ENCODE data around the gene TRPT1.

Gene TRPT1

DNA sequence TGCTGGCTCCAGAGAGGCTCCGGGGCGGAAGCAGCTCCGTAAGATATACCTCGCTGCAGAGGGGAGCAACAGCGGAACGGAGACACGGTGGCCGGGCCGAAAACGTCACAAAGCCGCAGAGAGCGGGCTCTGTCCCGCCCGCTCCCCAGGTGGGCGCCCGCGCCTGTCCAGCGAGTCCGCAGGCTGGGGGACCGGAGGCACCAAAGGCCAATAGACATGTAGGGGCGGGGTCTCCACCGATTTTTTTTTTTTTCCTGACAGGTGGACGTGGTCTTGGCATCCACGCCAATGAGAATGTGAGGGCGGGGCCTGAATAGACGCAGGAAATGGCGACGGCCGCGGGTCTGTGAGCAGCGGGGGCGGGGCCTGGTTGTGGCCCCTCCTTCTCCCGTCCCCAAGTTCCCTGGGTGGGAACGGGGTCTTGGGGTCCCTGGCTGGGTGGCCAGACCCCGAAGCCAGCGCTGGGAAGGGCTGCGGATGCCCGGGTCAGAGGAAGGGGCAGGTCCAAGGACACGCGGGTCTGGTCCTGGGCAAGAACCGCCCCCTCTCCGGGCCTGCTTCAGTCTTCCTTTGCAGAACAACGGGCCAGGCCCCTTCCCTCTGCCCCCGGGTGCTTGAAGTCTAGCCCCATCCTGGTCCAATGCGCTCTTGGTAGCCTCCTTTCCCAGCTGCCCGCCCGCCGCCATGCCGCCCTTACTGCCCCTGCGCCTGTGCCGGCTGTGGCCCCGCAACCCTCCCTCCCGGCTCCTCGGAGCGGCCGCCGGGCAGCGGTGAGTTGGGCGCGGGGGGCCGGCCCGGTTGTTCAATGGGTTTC is 4.4 kb upstream of the TRPT1 start, which contains the start of gene DNAJC4:
Gene DNAJC4 (plus strand): TSS at position 378 of the 814 bp plus-strand sequence. CDS start 307 bp downstream, at position 685.
- DNase-seq (ENCODE audit: low read depth, low spot score): peak; percentile 69

DNA sequence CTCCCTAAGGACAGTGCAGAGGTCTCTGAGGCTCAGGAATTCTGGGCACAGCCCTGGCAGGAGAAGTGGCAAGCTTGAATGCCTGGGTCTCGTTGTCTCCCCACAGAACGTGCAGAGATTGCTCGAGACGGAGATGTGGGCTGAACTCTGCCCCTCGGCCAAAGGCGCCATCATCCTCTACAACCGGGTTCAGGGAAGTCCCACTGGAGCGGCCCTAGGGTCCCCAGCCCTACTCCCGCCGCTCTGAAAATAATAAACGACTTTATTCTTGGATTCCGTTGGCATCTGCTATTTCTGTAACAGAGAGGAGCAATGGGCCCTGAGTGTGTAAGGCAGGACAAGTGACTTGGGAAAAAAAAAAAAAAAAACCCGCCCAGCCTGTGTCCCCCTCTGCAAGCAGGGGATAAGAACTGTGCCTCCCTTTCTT is 3.8 kb upstream of the TRPT1 start:
- DNase-seq (ENCODE audit: low read depth, low spot score): no peak

DNA sequence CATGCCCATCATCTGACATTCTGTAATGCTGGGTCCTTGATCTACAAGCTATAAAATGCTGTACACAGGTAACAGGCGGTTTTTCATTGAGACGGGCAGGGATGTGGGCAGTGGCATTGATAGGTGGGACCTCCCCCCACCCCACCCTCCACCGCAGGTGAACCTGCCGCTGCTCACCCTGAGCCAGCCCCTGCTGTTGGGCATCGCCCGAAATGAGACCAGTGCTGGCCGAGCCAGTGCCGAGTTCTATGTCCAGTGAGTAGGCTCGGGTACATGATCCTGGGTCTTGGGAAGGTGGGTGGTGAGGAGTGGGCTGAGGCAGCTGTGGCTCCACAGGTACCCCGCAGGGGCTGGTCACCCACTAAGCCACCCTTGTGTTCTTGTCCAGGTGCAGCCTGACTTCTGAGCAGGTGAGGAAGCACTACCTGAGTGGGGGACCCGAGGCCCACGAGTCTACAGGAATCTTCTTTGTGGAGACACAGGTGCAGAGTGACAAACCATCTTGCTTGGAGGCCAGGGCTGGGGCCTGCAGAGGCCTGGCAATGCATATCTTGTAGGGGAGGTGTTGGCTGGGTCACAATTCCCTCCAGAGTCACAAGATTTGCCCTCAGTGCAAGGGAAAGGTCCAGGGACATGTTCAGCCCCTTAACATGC is 3.2 kb upstream of the TRPT1 start:
- DNase-seq (ENCODE audit: low read depth, low spot score): no peak

DNA sequence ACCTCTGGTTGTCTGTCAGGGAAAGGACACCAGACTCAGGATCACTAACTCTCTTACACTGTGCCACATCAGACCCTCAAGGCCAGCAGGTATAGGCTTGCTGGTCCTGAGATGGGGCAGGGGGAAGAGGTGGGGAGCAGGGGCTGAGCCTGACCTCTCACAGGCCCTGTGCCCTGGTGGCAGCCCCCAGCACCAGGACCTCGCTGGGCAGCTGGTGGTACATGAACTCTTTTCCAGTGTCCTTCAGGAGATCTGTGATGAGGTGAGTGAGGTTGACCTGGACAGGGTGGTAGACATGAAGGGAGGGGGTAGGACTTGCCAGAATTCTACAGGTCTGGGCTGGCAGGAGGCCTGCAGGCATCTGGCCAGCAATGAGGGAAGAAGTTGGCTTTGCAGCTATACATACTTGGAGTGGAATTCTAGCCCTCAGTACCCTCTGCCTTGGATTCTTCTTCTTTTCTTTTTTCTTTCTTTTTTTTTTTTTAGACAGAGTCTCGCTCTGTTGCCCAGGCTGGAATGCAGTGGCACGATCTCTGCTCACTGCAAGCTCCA is 1.5 kb upstream of the TRPT1 start:
- DNase-seq (ENCODE audit: low read depth, low spot score): no peak

DNA sequence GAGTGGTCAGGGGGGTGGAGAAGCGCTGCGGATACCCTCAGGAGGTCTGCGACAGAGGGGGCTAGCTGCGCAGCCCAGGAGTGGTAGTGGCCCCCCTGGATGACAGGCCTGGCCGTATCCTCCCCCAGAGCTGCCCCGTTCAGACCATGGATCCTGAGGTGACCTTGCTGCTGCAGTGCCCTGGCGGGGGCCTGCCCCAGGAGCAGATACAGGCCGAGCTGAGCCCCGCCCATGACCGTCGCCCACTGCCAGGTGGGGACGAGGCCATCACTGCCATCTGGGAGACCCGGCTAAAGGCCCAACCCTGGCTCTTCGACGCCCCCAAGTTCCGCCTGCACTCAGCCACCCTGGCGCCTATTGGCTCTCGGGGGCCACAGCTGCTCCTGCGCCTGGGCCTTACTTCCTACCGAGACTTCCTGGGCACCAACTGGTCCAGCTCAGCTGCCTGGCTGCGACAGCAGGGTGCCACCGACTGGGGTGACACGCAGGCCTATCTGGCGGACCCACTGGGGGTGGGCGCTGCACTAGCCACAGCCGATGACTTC is 593 bp upstream of the TRPT1 start:
- no peak for DNase-seq (ENCODE audit: low read depth, low spot score)

DNA sequence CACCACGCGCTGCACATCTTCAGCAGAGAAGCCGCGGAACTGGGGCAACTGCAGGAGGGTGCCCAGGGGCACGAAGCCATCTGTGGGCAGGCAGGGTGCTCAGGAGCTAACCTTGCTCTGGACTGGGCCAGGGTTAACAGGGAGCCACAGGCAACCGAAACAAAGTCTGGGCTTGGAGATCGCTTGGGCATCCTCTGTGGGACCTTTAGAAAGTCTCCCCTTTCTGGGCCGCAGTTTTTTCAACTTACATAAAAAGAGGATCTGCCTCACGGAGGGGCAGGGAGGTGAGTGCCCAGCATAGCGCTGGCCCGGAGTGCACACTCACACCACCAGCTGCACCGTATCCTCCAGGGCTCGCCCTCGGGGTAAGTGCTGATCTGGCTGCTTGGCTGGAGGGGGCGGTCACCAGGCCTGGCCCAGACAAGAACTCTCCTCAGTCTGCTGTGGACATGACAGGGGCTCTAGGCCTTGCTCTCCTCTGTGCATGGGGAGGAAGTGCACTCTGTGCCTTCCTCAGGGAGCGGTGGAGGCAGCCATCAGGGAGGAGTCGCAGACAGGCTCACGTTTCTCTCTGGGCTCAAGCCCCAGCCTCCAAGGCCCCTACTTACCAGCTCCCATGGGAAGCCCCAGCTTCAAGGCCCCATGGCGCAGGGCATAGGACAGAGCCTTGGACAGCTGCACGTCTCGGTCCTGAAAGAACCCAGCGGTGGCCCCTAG is 937 bp downstream of the TRPT1 start:
- no peak for DNase-seq (ENCODE audit: low read depth, low spot score)

DNA sequence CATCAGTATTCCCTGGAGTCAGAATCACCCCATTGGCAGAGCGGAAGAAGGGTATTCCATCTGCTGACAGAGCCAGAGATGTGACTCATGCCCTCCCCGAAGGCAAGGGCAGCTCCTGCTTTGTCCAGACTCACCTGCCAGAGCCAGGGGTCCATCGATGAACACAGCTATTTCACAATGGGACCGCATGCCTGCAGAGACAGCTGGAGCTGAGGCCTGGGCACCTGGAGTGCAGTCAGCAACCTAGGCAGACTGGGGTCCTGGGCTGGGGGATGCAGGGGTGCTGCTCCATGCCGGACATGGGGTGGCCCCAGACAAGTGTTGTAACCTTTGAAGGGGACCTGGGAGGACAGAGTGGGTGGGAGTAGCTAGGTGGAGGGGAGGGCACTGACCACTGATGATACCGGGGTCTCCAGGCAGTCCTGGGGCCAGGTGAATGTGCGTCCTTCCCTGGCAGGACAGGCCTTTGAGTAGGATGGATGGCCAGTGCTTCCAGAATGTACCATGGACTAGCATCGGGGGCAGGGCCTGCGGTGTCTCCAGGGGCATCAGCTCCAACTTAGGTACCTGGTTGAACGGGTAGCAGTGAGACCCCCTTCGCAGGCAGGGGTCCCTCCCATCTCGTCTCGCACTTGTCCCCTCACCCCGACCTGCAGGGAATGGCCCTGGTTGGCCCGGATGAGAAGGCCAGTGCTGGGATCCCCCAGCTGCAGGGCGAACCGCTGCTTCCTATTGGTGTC is 1.7 kb downstream of the TRPT1 start:
- no peak for DNase-seq (ENCODE audit: low read depth, low spot score)

DNA sequence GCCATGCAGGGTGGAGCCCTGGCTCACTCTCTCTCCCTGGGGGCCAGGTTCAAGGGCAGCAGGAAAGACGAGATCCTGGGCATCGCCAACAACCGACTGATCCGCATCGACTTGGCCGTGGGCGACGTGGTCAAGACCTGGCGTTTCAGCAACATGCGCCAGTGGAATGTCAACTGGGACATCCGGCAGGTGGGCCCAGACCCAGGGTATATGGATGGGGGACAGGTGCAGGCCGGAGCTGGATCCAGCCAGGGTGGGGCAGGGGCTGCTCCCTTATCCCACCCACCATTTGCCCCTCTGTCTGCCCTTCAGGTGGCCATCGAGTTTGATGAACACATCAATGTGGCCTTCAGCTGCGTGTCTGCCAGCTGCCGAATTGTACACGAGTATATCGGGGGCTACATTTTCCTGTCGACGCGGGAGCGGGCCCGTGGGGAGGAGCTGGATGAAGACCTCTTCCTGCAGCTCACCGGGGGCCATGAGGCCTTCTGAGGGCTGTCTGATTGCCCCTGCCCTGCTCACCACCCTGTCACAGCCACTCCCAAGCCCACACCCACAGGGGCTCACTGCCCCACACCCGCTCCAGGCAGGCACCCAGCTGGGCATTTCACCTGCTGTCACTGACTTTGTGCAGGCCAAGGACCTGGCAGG is 2.9 kb downstream of the TRPT1 start:
- DNase-seq (ENCODE audit: low read depth, low spot score): no peak

DNA sequence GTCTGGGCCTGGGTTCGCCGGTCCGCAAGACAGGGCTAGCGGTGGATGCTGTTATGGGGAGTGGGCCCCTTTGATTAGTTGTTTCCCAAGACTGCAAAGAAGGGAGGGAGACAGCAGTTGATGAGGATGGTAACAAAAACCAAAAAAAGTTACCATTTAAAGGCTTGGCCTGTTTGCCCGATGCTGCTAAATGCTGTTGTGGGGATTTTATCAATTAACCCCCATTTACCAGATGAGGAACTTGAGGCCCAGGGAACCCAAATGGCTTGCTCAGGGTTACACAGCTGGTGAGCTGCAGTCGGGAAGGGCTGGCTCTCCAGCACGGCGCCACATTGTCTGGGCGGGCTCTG is 3.4 kb downstream of the TRPT1 start:
- no peak for DNase-seq (ENCODE audit: low read depth, low spot score)

DNA sequence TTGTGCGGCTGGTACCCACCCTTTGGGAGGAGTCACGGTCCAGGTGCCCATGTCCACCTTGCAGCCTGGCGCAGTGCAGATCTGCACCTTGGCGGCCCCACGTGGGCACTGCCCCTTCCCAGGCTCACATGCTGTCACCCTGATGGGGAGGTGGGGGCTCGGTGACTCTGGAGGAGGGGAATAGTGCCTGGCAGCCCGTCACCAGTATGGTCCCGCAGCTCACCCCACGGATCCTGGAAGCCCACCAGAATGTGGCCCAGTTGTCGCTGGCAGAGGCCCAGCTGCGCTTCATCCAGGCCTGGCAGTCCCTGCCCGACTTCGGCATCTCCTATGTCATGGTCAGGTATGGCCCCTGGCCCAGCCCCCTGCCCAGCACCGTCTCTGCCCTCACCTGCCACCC is 5.2 kb downstream of the TRPT1 start:
- no peak for DNase-seq (ENCODE audit: low read depth, low spot score)

DNA sequence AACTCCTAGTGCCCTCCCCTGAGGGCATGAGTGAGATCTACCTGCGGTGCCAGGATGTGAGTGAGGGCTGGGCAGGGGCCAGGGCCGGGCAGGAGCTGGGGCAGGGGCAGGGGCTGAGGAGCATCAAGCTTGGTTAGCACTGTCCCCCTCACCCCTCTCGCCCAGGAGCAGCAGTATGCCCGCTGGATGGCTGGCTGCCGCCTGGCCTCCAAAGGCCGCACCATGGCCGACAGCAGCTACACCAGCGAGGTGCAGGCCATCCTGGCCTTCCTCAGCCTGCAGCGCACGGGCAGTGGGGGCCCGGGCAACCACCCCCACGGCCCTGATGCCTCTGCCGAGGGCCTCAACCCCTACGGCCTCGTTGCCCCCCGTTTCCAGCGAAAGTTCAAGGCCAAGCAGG is 5.7 kb downstream of the TRPT1 start:
- DNase-seq (ENCODE audit: low read depth, low spot score): no peak

DNA sequence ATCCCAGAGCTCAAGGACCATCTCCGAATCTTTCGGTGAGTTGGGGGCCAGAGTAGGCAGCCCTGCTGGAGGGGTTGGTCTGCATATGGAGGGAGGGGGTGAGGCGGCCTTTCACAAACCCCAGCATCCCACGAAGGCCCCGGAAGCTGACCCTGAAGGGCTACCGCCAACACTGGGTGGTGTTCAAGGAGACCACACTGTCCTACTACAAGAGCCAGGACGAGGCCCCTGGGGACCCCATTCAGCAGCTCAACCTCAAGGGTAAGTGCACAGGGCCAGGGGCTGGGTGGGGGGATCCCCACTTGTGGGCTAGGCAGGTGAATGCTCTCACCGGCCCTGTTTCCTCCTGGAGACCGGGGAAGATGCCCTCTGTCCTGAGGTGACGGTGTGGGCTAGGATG is 6.2 kb downstream of the TRPT1 start:
- no peak for DNase-seq (ENCODE audit: low read depth, low spot score)

DNA sequence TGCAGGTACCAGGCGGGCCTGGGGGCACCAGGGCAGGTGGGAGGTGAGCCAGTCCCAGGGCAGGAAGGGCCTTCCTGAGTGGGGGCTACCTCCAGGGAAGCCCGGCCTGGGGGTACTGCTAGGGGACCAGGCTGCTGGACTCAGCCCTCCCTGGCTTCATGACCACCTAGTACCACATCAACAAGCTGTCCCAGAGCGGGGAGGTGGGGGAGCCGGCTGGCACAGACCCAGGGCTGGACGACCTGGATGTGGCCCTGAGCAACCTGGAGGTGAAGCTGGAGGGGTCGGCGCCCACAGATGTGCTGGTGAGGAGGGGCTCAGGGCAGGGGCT is 6.7 kb downstream of the TRPT1 start:
- DNase-seq (ENCODE audit: low read depth, low spot score): no peak

DNA sequence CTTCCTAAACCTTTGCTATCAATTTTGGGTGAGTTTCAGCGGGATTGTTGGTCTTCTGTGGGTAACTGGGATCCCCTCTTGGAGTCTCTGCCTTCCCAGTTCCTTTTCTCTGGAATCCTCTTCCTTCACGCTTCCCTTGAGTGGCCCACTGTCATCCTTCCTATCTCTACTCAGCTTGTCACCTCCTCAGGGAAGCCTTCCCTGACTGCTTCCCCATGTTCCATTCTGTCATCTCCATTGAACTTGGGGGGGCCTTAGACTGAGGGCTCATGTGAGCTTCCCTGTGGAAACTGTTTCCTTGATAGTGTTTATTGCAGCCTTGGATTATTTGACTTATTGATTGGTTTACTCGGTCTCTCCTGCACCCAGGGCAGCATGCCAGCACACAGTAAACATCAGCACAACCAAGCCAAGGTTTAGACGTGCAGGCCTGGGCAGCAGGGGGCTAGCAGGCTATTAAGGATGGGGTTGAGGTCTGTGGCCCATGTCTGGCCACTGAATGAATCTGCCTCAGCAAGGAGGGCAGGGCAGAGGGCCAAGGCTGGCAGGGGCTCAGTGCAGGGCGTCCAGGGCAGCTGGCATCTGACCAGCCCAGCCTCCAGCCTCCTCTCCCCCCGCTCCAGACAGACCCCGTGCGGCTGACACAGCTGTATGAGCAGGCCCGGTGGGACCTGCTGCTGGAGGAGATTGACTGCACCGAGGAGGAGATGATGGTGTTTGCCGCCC is 7.2 kb downstream of the TRPT1 start:
- no peak for DNase-seq (ENCODE audit: low read depth, low spot score)

DNA sequence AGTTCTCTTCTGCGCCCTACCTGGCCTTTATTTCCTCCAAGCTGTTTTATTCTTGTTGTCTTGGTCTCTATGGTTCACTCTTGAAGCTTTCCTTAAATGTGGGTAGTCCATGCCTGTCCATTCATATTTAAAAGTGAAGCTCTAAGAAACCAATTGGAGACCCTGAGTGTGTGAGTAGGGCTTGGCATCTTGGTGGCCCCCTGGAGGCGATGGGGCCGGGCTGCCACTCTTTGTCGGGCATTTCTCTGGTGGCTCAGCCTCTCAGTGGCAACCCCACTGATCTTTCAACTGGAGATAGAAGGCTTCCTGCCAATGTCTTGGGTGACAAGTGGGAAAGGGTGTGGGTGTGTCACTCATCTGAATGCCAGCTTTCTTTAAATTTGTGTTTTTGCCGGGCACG is 9.1 kb downstream of the TRPT1 start:
- DNase-seq (ENCODE audit: low read depth, low spot score): no peak

DNA sequence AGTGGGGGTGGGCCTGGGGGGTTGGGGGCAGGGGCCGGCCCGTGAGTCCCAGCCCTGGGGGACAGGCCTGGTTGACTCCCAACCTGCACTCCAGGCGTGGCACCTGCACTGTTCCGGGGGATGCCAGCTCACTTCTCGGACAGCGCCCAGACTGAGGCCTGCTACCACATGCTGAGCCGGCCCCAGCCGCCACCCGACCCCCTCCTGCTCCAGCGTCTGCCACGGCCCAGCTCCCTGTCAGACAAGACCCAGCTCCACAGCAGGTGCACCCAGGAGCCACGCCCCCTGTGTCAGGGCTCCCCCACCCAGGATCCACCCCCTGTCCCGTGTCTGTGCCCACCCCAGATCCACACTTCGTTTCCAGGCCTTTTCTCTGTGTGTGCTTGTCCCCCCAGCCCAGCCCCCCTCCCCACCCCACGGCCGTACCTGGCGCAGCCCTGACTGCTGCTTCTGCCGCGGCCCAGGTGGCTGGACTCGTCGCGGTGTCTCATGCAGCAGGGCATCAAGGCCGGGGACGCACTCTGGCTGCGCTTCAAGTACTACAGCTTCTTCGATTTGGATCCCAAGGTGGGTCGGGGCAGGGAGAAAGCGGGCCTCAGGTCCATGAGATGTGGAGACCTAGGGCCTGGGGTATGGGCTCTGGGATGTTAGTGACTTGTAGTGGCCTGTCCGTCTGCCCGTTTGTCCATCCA is 14.7 kb downstream of the TRPT1 start:
- no peak for DNase-seq (ENCODE audit: low read depth, low spot score)

DNA sequence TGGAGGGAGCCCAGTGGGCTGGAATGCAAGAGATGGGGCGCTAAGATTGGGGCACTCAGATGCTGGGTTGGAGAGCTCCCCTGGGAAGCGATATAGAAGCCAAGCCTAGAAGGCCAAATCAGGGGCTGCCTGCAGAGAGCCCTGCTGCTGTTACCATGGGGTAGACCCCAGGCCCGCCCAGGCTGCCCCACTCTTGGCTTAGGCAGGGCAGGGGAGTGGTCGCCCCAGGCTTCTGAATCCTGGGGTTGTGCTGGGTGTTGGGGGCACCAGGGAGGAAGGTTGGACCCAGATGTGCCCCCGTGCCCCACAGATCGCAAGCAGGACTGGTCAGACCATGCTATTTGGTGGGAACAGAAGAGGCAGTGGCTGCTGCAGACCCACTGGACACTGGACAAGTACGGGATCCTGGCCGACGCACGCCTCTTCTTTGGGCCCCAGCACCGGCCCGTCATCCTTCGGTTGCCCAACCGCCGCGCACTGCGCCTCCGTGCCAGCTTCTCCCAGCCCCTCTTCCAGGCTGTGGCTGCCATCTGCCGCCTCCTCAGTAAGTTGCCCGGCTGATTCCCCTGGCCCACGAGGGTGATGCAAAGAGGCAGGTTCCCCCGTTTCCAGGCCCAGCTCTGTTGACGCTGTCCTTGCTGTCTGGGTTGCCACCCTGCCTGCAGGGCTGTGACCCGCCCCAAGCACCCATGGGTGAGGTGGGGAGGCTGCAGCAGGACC is 15.5 kb downstream of the TRPT1 start:
- DNase-seq (ENCODE audit: low read depth, low spot score): no peak

DNA sequence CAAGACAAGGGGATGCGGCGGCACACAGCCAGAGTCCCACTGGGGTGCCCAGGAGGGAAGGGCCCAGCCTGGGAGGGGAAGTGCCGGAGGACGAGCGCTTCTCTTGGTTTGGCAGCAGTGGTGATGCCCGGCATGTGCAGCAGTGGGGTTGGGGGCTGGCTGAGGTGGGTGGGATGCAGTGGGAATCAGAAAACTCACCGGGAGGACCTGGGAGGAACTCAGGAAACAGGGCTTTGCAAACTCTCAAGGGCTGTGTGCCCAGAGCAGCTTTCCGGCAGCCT is 16.5 kb downstream of the TRPT1 start:
- no peak for DNase-seq (ENCODE audit: low read depth, low spot score)

DNA sequence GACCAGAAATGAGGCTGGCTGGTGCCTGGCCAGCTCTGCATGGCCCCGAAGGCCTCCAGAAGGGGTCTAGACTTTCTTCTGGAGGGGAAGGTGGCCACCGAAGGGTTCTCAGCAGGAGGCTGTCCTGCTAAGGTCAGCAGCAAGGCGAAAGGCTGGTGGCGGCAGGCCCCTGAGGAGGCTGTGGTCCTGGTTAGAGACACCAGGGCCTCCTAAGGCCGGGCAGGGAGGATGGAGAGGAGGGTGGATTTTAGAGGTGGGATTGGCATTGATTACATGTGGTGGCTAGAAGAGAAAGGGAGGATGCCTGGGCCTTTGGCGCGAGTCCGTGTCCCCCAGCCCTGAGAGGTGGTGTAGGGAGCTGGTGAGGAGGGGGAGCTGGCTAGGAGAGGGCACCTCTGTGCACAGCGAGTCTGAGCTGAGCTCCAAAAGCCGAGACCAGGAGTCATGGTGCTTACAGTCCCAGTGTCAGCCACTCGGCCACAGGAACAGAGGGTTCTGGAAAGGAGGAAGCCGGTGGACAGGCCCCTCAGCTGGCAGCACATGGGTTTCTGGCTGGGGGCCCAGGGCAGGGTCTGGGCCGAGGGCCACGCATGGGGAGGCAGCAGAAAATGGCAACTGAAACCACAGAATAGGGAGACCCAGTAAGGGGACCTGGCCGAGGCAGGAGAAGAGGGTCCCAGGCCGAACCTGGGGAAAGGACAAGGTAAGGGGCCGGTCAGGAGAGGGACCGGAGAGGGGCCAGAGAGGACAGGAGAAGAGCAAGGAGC is 17.0 kb downstream of the TRPT1 start:
- DNase-seq (ENCODE audit: low read depth, low spot score): no peak
